C4-2B (cell line): ENCODE results near the gene BSCL2.

Source experiments
- H3K27ac ChIP-seq: fragments of 450-650 bp; 2 replicates; pipeline ENCODE4 v1.5.1; 2017
- CTCF ChIP-seq: fragments of 450-650 bp; conservative IDR thresholded peaks from 2 replicates; pipeline ENCODE4 v1.5.1; 2017; ENCODE audit warnings: mild to moderate bottlenecking
- ZFX ChIP-seq: fragments of 450-650 bp; IDR thresholded peaks from 2 replicates; pipeline ENCODE4 v1.6.1; 2017

Gene BSCL2

GRCh38 chr11:62647609-62648005 lies 59.6 kb downstream of the BSCL2 start:
- H3K27ac ChIP-seq, result peak overlapping the region; percentile 97
- TF ChIP-seq CTCF (no peak), ZFX (no peak)

DNA sequence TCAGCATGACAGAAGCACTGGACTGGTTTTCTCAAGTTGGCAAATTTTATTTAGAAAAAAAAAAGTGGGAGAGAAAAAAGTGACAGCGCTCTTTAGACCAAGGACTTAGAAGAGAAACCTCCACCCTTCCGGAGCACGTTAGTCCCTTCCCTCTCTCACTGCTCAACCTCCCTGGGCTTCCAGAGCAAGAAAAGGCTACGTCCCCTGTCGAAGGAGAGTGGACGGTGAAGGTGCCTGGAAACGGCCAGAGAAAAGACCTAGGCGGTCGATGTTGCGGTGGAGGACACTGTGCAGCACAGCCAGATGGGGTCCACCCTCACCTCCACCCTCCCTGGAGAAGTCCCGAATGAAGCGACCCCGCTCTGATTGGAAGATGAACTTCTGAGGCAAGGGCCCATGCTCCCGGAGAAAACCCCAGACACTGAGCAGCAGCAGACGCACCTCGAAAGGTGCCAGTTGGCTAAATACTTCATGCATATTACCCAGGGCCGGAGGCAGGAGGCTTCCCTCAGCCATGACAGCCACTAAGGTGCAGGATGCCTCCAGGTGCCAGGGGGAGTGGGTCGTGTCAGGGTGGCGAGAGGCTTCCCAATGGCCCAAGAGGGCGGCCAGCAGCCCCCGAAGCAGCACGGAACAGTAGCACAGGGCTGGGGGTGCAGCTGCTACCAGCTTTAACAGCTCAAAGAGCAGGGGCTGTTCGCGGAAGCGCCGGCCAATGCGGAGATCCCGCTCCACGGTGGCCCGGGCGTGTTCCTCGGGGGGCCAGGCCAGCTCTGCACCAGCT lies 60.2 kb downstream of the BSCL2 start:
- TF ChIP-seq ZFX (no peak), CTCF (no peak)
- H3K27ac ChIP-seq, result peak overlapping the region; percentile 97

GRCh38 chr11:62645946-62646824 lies 61.0 kb downstream of the BSCL2 start, which contains the start of gene GANAB:
Gene GANAB, minus strand, starts transcription at chr11:62646613. Its CDS starts 14 bp downstream, at chr11:62646599.
- peak within 1 kb of the TSS; percentile 97 for H3K27ac ChIP-seq
- TF ChIP-seq ZFX (peak; percentile 89; the same call in 1 of the 2 replicates), CTCF (no peak)

DNA sequence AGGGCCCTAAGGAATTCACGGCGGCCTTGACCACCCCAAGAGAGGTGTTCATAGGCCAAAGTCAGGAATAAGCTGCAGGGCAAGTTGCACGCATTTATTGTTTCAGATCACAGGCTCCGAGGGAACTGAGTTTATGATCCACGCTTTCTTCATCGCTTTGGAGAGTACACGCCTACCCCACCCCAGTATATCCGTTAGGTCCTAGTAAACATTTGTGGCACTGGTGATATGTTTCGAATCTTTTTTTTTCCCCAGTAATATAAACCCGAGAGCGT lies 61.6 kb downstream of the BSCL2 start:
- peak overlapping the region; percentile 97 for H3K27ac ChIP-seq
- TF ChIP-seq CTCF (no peak), ZFX (no peak)

GRCh38 chr11:62644220-62644619 lies 63.0 kb downstream of the BSCL2 start:
- no peak for TF ChIP-seq CTCF
- TF ChIP-seq ZFX, result no peak
- H3K27ac ChIP-seq, result no peak overlapping the region
